Measurements from ENCODE around the gene DLL3. TPM values are rescaled to one million over a fixed set of nuclear protein-coding genes. Genes with fewer than 3 reads are reported as not detected.

Gene DLL3
- total and polyA plus RNA-seq, 2 donors (not counting 1 experiment from before 2014, with no cell fraction given): 0.46 to 1.1 TPM

- peak overlapping the region; percentile 87 for H3K4me2 ChIP-seq (replicated peaks; ENCODE audit: low read depth, low read length, poor library complexity, severe bottlenecking)
- no peaks in the 10 kb centered on the region for H3K9me3 Mint-ChIP-seq (ENCODE audit: insufficient read depth)
- peak overlapping the region; percentile 98 for H3K4me3 Mint-ChIP-seq
- peak overlapping the region; percentile 74 to 83 for H3K27ac ChIP-seq (ENCODE audit: low read length in 2 of 2)
- peaks cover 41% of the 10 kb centered on the region for H3K4me1 Mint-ChIP-seq
- POLR2A ChIA-PET: no interaction called here
- H2AFZ ChIP-seq (ENCODE audit: insufficient read depth, low read depth, low read length, poor library complexity, severe bottlenecking): peak overlapping the region; percentile 90
- no peaks in the 10 kb centered on the region for H3K9me3 ChIP-seq (ENCODE audit: control extremely low read depth in 1 of 3, control insufficient read depth in 2 of 3, insufficient read depth in 1 of 3, low read length in 2 of 3)
- H3K4me1 ChIP-seq (ENCODE audit: control insufficient read depth in 2 of 2, insufficient read depth in 2 of 2, low read length in 2 of 2): peaks cover 21 to 26% of the 10 kb centered on the region in 2 donors
- intact Hi-C loops (cut with micrococcal nuclease): loop anchor here (1.0 to 2.0 kb wide), 4 partner anchors 8 to 150 kb away; partner anchors contain the start of genes EID2B, MED29, PAF1 and SUPT5H
- no peaks in the 10 kb centered on the region for H4K20me1 ChIP-seq (ENCODE audit: control insufficient read depth, insufficient read depth, low read length, poor library complexity, severe bottlenecking)
- peak overlapping the region; percentile 85 for H3K9ac ChIP-seq (ENCODE audit: low read length)
- DNase-seq (no peak), ATAC-seq (ENCODE audit: low read depth) (no peak)
- CTCF ChIA-PET: interaction anchor here (0.6 to 1.9 kb wide), 5 partner anchors 11 to 418 kb away, joined by 3 to 8 read pairs (median 3); no protein-coding TSS in a partner anchor
- TF ChIP-seq CTCF (IDR thresholded peaks at IDR 0.05) (peak; percentile 37), EZH2 (IDR thresholded peaks at IDR 0.05; ENCODE audit: borderline replicate concordance, insufficient read depth, low read depth, low read length, poor library complexity, severe bottlenecking) (no peak)
- no peaks in the 10 kb centered on the region for H3K36me3 ChIP-seq (replicated peaks in 1 of 2; ENCODE audit: control extremely low read depth in 1 of 2, control insufficient read depth in 1 of 2, extremely low read depth in 1 of 2, insufficient read depth in 2 of 2, low read length in 1 of 2)
- H3K27me3 Mint-ChIP-seq: peaks cover 3% of the 10 kb centered on the region
- H3K27ac Mint-ChIP-seq: peak overlapping the region; percentile 93
- H3K79me2 ChIP-seq (ENCODE audit: control insufficient read depth, insufficient read depth, low read length): peaks cover 21% of the 10 kb centered on the region
- WGBS (ENCODE audit: insufficient coverage): 0% methylated on average over 2 of the region's 10 CpGs
- peak overlapping the region; percentile 66 to 97 (median 86) for H3K4me3 ChIP-seq (ENCODE audit: control extremely low read depth in 1 of 5, extremely low read depth in 1 of 5, insufficient read depth in 1 of 5, low read depth in 2 of 5, low read length in 4 of 5)
- H3K27me3 ChIP-seq (replicated peaks in 1 of 4; ENCODE audit: control extremely low read depth in 1 of 4, control insufficient read depth in 3 of 4, insufficient read depth in 4 of 4, low read length in 3 of 4): peaks cover 0 to 4% (median 0%) of the 10 kb centered on the region in 4 experiments
These were observed 41.6 kb downstream of the DLL3 start for GRCh38 chr19:39540333-39540673.

- Histone ChIP-seq H4K20me1 (ENCODE audit: control insufficient read depth, insufficient read depth, low read length, poor library complexity, severe bottlenecking) (no peaks in the 10 kb centered on the region), H3K79me2 (ENCODE audit: control insufficient read depth, insufficient read depth, low read length) (peaks cover 6% of the 10 kb centered on the region), H3K27ac (ENCODE audit: low read length in 2 of 2) (peak overlapping the region in 1 of 2 donors; percentile 45), H3K4me3 (ENCODE audit: control extremely low read depth in 1 of 5, extremely low read depth in 1 of 5, insufficient read depth in 1 of 5, low read depth in 2 of 5, low read length in 4 of 5) (no peak overlapping the region), H3K36me3 (replicated peaks in 1 of 2; ENCODE audit: control extremely low read depth in 1 of 2, control insufficient read depth in 1 of 2, extremely low read depth in 1 of 2, insufficient read depth in 2 of 2, low read length in 1 of 2) (no peaks in the 10 kb centered on the region), H3K9ac (ENCODE audit: low read length) (no peak overlapping the region), H3K9me3 (ENCODE audit: control extremely low read depth in 1 of 3, control insufficient read depth in 2 of 3, insufficient read depth in 1 of 3, low read length in 2 of 3) (no peaks in the 10 kb centered on the region), H3K27me3 (replicated peaks in 1 of 4; ENCODE audit: control extremely low read depth in 1 of 4, control insufficient read depth in 3 of 4, insufficient read depth in 4 of 4, low read length in 3 of 4) (peaks cover 0 to 8% (median 0%) of the 10 kb centered on the region in 4 experiments), H3K4me1 (ENCODE audit: control insufficient read depth in 2 of 2, insufficient read depth in 2 of 2, low read length in 2 of 2) (peaks cover 21 to 26% of the 10 kb centered on the region in 2 donors), H3K4me2 (replicated peaks; ENCODE audit: low read depth, low read length, poor library complexity, severe bottlenecking) (peak overlapping the region; percentile 1), H2AFZ (ENCODE audit: insufficient read depth, low read depth, low read length, poor library complexity, severe bottlenecking) (peak overlapping the region; percentile 65)
- CTCF ChIA-PET: interaction anchor here (0.6 to 2.8 kb wide), 8 partner anchors 9 to 1015 kb away, joined by 3 to 15 read pairs (median 4); partner anchors contain the start of gene EID2B
- ATAC-seq (ENCODE audit: low read depth): no peak
- no peak overlapping the region for H3K4me3 Mint-ChIP-seq
- TF ChIP-seq CTCF (IDR thresholded peaks at IDR 0.05): no peak
- TF ChIP-seq EZH2 (IDR thresholded peaks at IDR 0.05; ENCODE audit: borderline replicate concordance, insufficient read depth, low read depth, low read length, poor library complexity, severe bottlenecking): no peak
- peaks cover 37% of the 10 kb centered on the region for H3K4me1 Mint-ChIP-seq
- peaks cover 13% of the 10 kb centered on the region for H3K27me3 Mint-ChIP-seq
- no peak for DNase-seq
- H3K9me3 Mint-ChIP-seq (ENCODE audit: insufficient read depth): no peaks in the 10 kb centered on the region
- 63% methylated on average over 1 of the region's 2 CpGs for WGBS (ENCODE audit: insufficient coverage)
- POLR2A ChIA-PET: interaction anchor here (0.6 kb wide), 1 partner anchor 98 kb away, joined by 4 read pairs; no protein-coding TSS in a partner anchor
- intact Hi-C loops (cut with micrococcal nuclease): no loop called here
- peak overlapping the region; percentile 59 for H3K27ac Mint-ChIP-seq
These were observed 43.5 kb downstream of the DLL3 start for GRCh38 chr19:39542206-39542605.

Data from B cell (primary cell).